ENCODE data around the gene RBBP6.

DNA sequence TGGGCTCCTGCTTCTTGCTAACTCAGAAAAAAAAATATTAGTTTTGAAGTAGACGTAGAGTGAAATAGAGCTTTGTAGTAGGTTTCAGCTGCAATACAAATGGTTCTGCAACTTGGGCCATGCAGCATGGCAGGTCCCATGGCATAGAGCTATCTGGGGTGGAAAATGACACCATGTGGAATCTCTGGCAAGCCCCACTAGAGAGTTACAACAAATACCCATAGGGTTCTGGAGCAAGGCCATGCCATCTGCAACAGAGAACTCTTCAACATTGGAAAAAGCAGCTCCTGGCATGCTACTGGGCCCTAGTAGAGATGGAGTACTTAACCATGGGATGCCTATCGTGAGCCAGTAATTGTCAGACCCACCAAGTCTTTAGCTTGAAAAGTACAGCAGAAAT is 25.3 kb upstream of the RBBP6 start:
- no peak for TF ChIP-seq CTCF (IDR thresholded peaks at IDR 0.05)
- TF ChIP-seq POLR2A (IDR thresholded peaks at IDR 0.05) = no peak
- TF ChIP-seq POLR2AphosphoS5 (IDR thresholded peaks at IDR 0.05; ENCODE audit: insufficient read depth in 1 of 2, low read depth in 1 of 2) = no peak
